ENCODE data around the gene RNF225.

GRCh38 chr19:58400916-58401839, 5.7 kb downstream of the RNF225 start:
- TF ChIP-seq, protein P1, sequence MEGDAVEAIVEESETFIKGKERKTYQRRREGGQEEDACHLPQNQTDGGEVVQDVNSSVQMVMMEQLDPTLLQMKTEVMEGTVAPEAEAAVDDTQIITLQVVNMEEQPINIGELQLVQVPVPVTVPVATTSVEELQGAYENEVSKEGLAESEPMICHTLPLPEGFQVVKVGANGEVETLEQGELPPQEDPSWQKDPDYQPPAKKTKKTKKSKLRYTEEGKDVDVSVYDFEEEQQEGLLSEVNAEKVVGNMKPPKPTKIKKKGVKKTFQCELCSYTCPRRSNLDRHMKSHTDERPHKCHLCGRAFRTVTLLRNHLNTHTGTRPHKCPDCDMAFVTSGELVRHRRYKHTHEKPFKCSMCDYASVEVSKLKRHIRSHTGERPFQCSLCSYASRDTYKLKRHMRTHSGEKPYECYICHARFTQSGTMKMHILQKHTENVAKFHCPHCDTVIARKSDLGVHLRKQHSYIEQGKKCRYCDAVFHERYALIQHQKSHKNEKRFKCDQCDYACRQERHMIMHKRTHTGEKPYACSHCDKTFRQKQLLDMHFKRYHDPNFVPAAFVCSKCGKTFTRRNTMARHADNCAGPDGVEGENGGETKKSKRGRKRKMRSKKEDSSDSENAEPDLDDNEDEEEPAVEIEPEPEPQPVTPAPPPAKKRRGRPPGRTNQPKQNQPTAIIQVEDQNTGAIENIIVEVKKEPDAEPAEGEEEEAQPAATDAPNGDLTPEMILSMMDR (IDR thresholded peaks at IDR 0.05) = no peak
- TF ChIP-seq EZH2 (IDR thresholded peaks at IDR 0.05; ENCODE audit: borderline replicate concordance, insufficient read depth, low read depth, low read length, poor library complexity, severe bottlenecking) = no peak

Data from B cell (primary cell).